Measurements from ENCODE around the gene DLGAP3. TPM values are rescaled to one million over a fixed set of nuclear protein-coding genes. Genes with fewer than 3 reads are reported as not detected.

The DLGAP3 gene
- total and polyA plus RNA-seq, 2 of the 13 experiments (the other 11 are each of a cell fraction or from before 2014, with no cell fraction given) = 0.03 to 0.04 TPM

DNA sequence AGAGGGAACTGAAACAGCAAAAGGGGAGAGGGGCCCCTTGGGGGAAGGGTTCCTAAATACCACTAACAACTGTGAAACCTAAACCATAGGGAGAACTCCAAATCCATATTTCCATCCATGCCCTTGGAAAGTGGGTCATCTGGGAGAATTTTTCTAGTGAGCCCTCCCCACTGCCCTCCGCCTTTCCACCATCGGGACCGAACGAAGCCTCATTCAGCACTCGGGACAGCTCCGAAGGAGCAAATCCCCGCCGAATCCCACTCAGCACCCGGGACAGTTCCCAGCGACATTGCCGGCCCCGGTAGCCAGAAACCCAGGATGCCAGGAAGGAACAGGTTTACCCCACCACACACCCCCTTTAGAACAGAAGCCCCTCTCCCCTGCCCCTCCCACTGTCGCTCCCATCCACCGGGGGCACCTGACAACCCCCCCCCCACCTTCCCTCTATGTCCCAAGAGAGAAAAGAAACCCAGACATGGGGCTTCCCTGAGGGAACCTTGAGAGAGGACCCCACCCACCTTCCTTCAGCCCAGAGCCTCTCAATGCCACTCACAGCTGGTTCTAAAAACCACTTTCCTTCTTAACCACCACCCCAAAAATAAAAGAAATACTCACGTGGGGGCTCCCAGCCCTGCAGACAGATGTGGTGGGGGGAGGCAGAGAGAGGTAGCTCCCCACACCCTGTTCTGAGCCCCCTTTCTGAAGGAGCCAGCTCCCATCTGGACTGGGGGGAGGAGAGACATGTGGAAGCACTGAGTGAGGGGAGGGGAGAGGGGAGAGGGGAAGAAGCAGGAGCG, 4.5 kb downstream of the DLGAP3 start (continued):
- TF ChIP-seq, protein P1, sequence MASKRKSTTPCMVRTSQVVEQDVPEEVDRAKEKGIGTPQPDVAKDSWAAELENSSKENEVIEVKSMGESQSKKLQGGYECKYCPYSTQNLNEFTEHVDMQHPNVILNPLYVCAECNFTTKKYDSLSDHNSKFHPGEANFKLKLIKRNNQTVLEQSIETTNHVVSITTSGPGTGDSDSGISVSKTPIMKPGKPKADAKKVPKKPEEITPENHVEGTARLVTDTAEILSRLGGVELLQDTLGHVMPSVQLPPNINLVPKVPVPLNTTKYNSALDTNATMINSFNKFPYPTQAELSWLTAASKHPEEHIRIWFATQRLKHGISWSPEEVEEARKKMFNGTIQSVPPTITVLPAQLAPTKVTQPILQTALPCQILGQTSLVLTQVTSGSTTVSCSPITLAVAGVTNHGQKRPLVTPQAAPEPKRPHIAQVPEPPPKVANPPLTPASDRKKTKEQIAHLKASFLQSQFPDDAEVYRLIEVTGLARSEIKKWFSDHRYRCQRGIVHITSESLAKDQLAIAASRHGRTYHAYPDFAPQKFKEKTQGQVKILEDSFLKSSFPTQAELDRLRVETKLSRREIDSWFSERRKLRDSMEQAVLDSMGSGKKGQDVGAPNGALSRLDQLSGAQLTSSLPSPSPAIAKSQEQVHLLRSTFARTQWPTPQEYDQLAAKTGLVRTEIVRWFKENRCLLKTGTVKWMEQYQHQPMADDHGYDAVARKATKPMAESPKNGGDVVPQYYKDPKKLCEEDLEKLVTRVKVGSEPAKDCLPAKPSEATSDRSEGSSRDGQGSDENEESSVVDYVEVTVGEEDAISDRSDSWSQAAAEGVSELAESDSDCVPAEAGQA (IDR thresholded peaks at IDR 0.05; ENCODE audit: low read depth) = no peak
- TF ChIP-seq, protein P1 (CRISPR knock-in tag; IDR thresholded peaks at IDR 0.05; ENCODE audit: borderline replicate concordance) = peak; percentile 99
- TF ChIP-seq SETDB1 (CRISPR knock-in tag; IDR thresholded peaks at IDR 0.05; ENCODE audit: borderline replicate concordance) = no peak
- TF ChIP-seq ZNF367 (CRISPR knock-in tag; IDR thresholded peaks at IDR 0.05; ENCODE audit: borderline replicate concordance) = peak; percentile 99
- no peak for TF ChIP-seq CBX2 (IDR thresholded peaks at IDR 0.05; ENCODE audit: low read depth, low read length)
- TF ChIP-seq CBX2 (CRISPR knock-in tag; IDR thresholded peaks at IDR 0.05; ENCODE audit: low read depth) = no peak
- TF ChIP-seq NRL (CRISPR knock-in tag; IDR thresholded peaks at IDR 0.05; ENCODE audit: borderline replicate concordance) = peak; percentile 97
- peak; percentile 94 for TF ChIP-seq GZF1 (CRISPR knock-in tag; IDR thresholded peaks at IDR 0.05)
- no peak for TF ChIP-seq ZNF569 (CRISPR knock-in tag; IDR thresholded peaks at IDR 0.05; ENCODE audit: borderline replicate concordance)
- no peak for TF ChIP-seq SUZ12 (IDR thresholded peaks at IDR 0.05; ENCODE audit: low read depth, low read length)
- peak; percentile 82; the same call in 1 of the 2 replicates for TF ChIP-seq ZNF501 (CRISPR knock-in tag; IDR thresholded peaks at IDR 0.05)
- TF ChIP-seq, protein P2, sequence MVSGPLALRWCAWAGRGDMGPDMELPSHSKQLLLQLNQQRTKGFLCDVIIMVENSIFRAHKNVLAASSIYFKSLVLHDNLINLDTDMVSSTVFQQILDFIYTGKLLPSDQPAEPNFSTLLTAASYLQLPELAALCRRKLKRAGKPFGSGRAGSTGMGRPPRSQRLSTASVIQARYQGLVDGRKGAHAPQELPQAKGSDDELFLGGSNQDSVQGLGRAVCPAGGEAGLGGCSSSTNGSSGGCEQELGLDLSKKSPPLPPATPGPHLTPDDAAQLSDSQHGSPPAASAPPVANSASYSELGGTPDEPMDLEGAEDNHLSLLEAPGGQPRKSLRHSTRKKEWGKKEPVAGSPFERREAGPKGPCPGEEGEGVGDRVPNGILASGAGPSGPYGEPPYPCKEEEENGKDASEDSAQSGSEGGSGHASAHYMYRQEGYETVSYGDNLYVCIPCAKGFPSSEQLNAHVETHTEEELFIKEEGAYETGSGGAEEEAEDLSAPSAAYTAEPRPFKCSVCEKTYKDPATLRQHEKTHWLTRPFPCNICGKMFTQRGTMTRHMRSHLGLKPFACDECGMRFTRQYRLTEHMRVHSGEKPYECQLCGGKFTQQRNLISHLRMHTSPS (CRISPR knock-in tag; IDR thresholded peaks at IDR 0.05; ENCODE audit: low read depth) = peak; percentile 39; the same call in 1 of the 2 replicates
- TF ChIP-seq HNRNPLL (IDR thresholded peaks at IDR 0.05; ENCODE audit: low read depth, low read length, poor library complexity, severe bottlenecking) = peak; percentile 20
- peak; percentile 86; the same call in 1 of the 2 replicates for TF ChIP-seq ZBTB21 (CRISPR knock-in tag; IDR thresholded peaks at IDR 0.05)
- peak; percentile 97 for TF ChIP-seq ZNF33B (CRISPR knock-in tag; IDR thresholded peaks at IDR 0.05)
- peak; percentile 94 for TF ChIP-seq EED (CRISPR knock-in tag; IDR thresholded peaks at IDR 0.05)
- peak; percentile 99 for TF ChIP-seq ZSCAN20 (CRISPR knock-in tag; IDR thresholded peaks at IDR 0.05; ENCODE audit: borderline replicate concordance)
- TF ChIP-seq ZFP90 (CRISPR knock-in tag; IDR thresholded peaks at IDR 0.05; ENCODE audit: borderline replicate concordance) = peak; percentile 99
- peak; percentile 99; the same call in 1 of the 2 replicates for TF ChIP-seq ZNF225 (CRISPR knock-in tag; IDR thresholded peaks at IDR 0.05)
- TF ChIP-seq, protein P3, sequence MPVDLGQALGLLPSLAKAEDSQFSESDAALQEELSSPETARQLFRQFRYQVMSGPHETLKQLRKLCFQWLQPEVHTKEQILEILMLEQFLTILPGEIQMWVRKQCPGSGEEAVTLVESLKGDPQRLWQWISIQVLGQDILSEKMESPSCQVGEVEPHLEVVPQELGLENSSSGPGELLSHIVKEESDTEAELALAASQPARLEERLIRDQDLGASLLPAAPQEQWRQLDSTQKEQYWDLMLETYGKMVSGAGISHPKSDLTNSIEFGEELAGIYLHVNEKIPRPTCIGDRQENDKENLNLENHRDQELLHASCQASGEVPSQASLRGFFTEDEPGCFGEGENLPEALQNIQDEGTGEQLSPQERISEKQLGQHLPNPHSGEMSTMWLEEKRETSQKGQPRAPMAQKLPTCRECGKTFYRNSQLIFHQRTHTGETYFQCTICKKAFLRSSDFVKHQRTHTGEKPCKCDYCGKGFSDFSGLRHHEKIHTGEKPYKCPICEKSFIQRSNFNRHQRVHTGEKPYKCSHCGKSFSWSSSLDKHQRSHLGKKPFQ (CRISPR knock-in tag; IDR thresholded peaks at IDR 0.05; ENCODE audit: insufficient replicate concordance) = peak; percentile 97

All from HepG2 (cell line).